H7 (cell line): ENCODE data around the gene KRT73. TPM values are rescaled to one million over a fixed set of nuclear protein-coding genes. Genes with fewer than 3 reads are reported as not detected.

ENCODE experiments used
- DNase-seq: peaks from one replicate; pipeline ENCODE4 v3.0.0; 2012
- H3K27me3 ChIP-seq: 2 replicates; pipeline ENCODE4 v1.6.0; 2011; ENCODE audit warnings: mild to moderate bottlenecking, low read length; ENCODE audit not compliant: control insufficient read depth, insufficient read depth
- H3K36me3 ChIP-seq: replicated peaks from 2 replicates; pipeline ENCODE4 v1.5.1; 2011; ENCODE audit warnings: low read length; ENCODE audit not compliant: control insufficient read depth, insufficient read depth
- H3K4me3 ChIP-seq: 2 replicates; pipeline ENCODE4 v1.5.1; 2011; ENCODE audit warnings: low read depth, mild to moderate bottlenecking, control low read depth, low read length, moderate library complexity; ENCODE audit not compliant: insufficient read depth
- total RNA-seq: library from RNA; depleted of rRNA; stranded (reverse); fragments of >200 nt; shearing (Covaris generic); gene quantifications from 2 replicates; pipeline ENCODE4 v1.2.3, GENCODE V29; 2014

The KRT73 gene
- total RNA-seq, 1 experiment from 2014 or later: not detected

GRCh38 chr12:52617403-52617785 is 965 bp downstream of the KRT73 start:
- no peak for DNase-seq
- no peaks in the 10 kb centered on the region; the same call in none of the 2 replicates for H3K27me3 ChIP-seq
- H3K4me3 ChIP-seq: no peak overlapping the region
- no peaks in the 10 kb centered on the region for H3K36me3 ChIP-seq

DNA sequence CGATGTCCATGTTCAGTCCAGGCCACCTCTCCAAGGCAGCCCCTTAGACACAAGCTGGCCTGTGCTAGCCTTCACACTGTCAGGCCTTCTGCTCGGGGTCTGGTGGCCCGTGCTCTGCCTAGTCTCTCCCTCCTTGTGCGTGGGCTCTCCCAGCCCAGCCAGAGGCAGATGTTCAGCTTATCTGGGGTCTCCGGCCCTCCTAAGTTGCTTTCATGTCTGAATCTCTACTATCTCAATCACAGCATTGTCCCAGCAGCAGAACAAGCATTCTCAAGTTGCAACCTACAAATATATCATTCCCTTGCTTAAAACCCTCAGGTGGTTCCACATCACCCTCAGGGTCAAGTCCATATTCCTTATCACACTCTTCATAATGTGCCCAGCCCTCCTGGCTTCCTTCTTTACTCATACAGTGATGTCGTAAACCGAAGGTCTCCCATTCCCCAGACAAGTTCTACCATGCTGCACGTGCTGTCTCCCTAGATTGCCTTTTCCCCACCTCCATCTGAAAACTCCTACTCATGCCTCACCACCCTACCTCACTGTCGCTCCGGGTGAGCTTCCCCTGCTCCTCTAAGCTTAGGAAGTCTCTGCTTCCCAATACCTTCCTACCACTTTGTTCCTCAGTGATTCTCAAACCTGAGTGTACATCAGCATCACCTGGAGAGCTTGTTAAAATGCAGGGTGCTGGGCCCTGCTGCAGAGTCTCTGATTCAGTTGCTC is 1.5 kb downstream of the KRT73 start:
- H3K4me3 ChIP-seq: no peak overlapping the region
- no peaks in the 10 kb centered on the region for H3K36me3 ChIP-seq
- H3K27me3 ChIP-seq: no peaks in the 10 kb centered on the region; the same call in none of the 2 replicates
- DNase-seq: no peak

- Histone ChIP-seq H3K36me3 (no peaks in the 10 kb centered on the region), H3K4me3 (no peak overlapping the region), H3K27me3 (no peaks in the 10 kb centered on the region; the same call in none of the 2 replicates)
- no peak for DNase-seq
Measured at GRCh38 chr12:52615912-52616311, 2.4 kb downstream of the KRT73 start.

DNA sequence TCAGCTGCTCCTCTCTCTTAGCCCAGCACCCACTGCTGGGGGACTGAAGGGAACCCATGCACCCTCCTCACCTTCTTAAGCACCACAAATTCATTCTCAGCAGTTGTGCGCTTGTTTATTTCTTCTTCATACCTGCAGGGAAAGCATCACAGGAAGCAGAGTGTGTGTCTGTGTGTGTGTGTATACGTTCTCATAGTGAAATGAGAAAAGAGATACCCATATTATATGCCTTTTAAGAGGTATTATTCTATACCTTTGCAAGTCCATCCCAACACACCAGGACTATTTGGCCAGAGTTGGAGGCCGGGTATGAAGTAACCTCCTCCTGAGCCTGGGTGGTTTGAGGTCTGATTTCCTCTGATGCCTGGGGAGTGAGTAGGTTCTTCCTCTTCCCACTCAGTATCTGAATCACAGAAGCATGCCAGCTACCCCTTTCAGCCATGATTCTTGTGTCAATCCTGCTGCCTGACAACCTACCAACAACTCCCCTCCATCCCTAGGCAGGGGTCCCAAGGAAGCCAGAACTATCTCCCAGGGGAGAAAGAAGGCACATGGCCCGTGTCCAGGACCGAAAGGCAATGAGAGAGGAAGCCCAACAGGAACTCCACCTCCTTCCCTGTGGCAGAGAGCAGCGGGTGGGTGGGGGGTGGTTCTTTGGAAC is 3.0 kb downstream of the KRT73 start:
- H3K4me3 ChIP-seq: no peak overlapping the region
- H3K27me3 ChIP-seq: no peaks in the 10 kb centered on the region; the same call in none of the 2 replicates
- DNase-seq: no peak
- H3K36me3 ChIP-seq: no peaks in the 10 kb centered on the region

DNA sequence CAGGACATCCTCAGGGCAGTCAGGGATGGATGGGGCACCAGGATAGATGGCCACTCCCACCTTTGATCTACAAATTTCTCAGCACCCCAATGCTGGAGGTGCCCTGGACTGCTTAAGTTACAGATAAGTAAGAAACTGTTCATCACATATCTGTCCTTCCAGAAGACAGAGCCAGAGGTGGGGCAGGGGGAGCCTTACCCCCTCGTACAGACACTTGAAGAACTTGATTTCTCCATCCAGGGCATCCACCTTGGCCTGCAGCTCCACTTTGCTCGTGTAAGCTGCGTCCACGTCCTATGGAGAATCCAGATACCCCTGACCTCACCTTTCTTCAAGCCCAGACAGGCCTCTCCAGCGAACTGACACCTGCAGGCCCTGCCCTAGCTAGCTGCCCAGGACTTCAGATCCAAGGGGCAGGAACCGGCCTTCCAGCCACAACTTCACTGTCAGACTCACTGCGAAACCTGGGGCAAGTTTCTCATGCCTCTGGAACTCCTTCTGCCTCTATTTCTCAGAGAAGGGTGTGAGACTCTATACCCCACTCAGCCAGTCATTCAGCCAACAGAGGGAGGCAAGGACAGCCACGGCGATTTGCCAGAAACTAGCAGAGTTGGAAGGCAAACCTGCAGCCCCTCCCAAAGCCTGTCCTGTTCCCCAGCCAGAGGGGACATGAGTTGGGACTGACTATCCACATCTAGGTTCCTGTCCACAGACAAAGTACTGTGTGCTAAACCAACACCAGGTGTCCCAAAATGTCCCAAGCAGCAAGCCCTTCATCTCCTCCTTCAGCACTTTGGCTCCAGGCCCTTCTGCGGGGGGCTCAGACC is 3.8 kb downstream of the KRT73 start:
- Histone ChIP-seq H3K4me3 (no peak overlapping the region), H3K27me3 (no peaks in the 10 kb centered on the region; the same call in none of the 2 replicates), H3K36me3 (no peaks in the 10 kb centered on the region)
- DNase-seq: no peak

- no peak for DNase-seq
- Histone ChIP-seq H3K27me3 (no peaks in the 10 kb centered on the region; the same call in none of the 2 replicates), H3K4me3 (no peak overlapping the region), H3K36me3 (no peaks in the 10 kb centered on the region)
Measured at GRCh38 chr12:52613384-52614030, 4.9 kb downstream of the KRT73 start.

DNA sequence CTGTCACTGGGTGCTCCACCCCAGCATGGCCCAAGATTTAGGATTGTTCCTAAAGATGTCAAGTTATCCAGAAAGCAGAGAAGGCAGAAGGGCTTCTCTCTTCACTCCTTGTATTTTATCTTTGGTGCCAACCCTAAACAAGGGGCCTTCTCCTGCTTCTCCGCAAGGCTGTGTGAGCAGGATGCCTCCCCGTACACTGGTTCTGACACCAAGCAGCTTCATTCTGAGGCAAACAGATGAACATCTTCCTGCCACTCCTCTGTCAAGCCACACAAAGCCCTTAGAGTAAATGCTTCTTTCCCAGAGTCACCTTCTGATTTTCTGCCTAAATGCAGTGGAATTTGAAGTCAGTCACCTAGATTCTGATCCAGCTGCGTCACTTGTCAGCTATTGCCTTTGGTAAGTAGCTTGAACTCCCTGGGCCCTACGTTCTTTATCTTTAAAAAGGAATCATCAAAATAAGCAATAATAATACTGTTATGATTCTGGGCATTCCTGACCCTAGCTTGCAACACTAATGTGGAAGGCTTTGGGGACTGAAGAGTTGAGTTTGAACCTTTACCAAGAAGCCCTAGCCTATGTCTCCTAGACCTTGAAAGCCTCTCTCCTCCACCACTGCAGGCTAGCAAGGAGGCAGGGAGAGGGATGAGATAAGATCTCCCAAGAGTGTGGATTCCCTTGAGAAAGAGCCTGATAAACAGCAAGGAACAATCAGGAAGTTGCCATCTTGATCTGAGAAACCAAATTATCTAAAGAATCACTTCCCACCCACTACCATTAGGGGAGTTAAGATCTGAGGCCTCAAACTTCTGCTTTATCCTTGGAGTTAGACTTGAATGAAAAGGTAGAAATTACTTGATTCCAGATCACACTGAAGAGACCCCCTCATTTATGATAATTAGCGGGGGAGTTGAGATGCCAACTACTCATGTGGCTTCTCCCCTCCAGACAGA is 5.7 kb downstream of the KRT73 start:
- Histone ChIP-seq H3K27me3 (no peaks in the 10 kb centered on the region; the same call in none of the 2 replicates), H3K36me3 (no peaks in the 10 kb centered on the region), H3K4me3 (no peak overlapping the region)
- DNase-seq: no peak

DNA sequence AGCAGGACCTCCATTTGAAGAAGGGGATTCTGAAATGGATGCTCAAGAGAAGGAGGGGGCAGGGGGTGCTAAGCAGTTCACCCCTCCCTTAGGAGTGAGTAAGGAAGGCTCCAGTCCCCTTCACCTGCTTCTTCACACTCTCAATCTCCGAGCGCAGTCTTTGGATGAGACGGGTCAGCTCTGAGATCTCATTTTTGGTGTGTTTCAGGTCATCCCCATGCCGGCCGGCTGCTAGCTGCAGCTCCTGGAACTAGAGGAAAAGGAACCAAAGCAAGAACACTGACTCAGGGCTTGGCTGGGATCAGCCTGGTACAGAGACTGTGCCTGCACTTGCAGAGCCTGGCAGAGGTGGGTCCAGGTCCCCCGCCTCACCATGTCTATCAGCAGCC is 7.3 kb downstream of the KRT73 start:
- no peaks in the 10 kb centered on the region for H3K36me3 ChIP-seq
- H3K27me3 ChIP-seq: no peaks in the 10 kb centered on the region
- H3K4me3 ChIP-seq: no peak overlapping the region
- DNase-seq: no peak

GRCh38 chr12:52608826-52609630 is 9.3 kb downstream of the KRT73 start:
- H3K4me3 ChIP-seq: no peak overlapping the region
- DNase-seq: no peak
- H3K27me3 ChIP-seq: no peaks in the 10 kb centered on the region
- no peaks in the 10 kb centered on the region for H3K36me3 ChIP-seq

GRCh38 chr12:52608161-52608560 is 10.2 kb downstream of the KRT73 start:
- Histone ChIP-seq H3K4me3 (no peak overlapping the region), H3K36me3 (no peaks in the 10 kb centered on the region), H3K27me3 (no peaks in the 10 kb centered on the region)
- DNase-seq: no peak

GRCh38 chr12:52607314-52607713 is 11.0 kb downstream of the KRT73 start:
- no peaks in the 10 kb centered on the region for H3K27me3 ChIP-seq
- H3K36me3 ChIP-seq: no peaks in the 10 kb centered on the region
- H3K4me3 ChIP-seq: no peak overlapping the region
- no peak for DNase-seq

DNA sequence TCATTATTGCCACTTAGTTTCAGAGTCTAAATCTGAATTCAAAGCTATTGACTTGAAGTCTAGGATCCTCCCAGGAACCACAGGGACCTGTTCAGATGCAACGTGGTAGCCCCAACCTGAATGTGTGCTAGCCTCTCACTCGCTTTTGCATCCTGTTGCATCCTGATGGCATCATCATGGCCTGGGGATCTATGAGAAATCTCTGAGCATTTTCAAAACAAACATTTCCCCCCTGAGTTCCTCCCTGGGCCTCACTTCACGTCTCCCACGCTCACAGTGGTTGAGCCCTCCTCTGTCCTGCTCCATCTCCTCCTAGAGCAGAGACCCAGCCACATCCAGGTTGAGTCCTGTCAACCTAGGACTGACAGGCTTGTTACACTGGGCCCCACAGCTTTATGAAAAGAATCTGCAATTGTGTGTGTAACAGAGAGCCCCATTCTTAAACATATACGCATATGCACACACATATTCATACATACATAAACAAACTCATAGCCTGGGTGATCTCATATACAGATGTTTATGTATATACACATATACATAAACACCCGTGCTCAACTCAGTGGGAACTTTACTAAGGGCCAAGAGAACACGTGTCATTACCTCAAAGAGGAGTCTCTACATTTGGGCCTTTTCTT is 11.7 kb downstream of the KRT73 start:
- H3K27me3 ChIP-seq: no peaks in the 10 kb centered on the region
- no peak overlapping the region for H3K4me3 ChIP-seq
- no peak for DNase-seq
- H3K36me3 ChIP-seq: no peaks in the 10 kb centered on the region
